IPS DF 6.9 (cell line): ENCODE data around the gene AKR1A1.
"Not testable (repeated sequence)": the region's sequence is repeated elsewhere in the genome, so short reads cannot be mapped to it uniquely, and the experiment has no call there.

Experiments used
- DNase-seq: peaks from one replicate; pipeline ENCODE4 v3.0.0-alpha.2; 2013; ENCODE audit warnings: low read depth, low spot score
- H3K27ac ChIP-seq: one replicate; pipeline ENCODE4 v1.5.1; 2013; ENCODE audit warnings: low read length, control low read depth
- H3K27me3 ChIP-seq: 2 replicates; pipeline ENCODE4 v1.6.1; 2013; ENCODE audit warnings: mild to moderate bottlenecking, low read length; ENCODE audit not compliant: control insufficient read depth, insufficient read depth
- H3K36me3 ChIP-seq: 2 replicates; pipeline ENCODE4 v1.6.1; 2013; ENCODE audit warnings: low read length; ENCODE audit not compliant: control insufficient read depth, insufficient read depth
- H3K4me1 ChIP-seq: 2 replicates; pipeline ENCODE4 v1.6.1; 2013; ENCODE audit warnings: low read length; ENCODE audit not compliant: control insufficient read depth, insufficient read depth
- H3K4me3 ChIP-seq: 2 replicates; pipeline ENCODE4 v1.5.1; 2013; ENCODE audit warnings: mild to moderate bottlenecking, low read length
- H3K9me3 ChIP-seq: 2 replicates; pipeline ENCODE4 v1.6.1; 2013; ENCODE audit warnings: low read length, inconsistent platforms; ENCODE audit not compliant: control insufficient read depth, insufficient read depth
- WGBS: extraction: QIAGEN DNeasy Blood & Tissue Kit; methylation state at CpG from one replicate; pipeline ENCODE4 v1.1.7; 2013; ENCODE audit warnings: mixed read lengths, missing lambda C conversion rate; ENCODE audit not compliant: insufficient read length, insufficient coverage; 5-methylcytosine and 5-hydroxymethylcytosine counted together

AKR1A1 gene

GRCh38 chr1:45513532-45514260 lies 36.9 kb upstream of the AKR1A1 start:
- WGBS: no CpG with 5 or more reads among the region's 9 CpGs
- not testable (repeated sequence) for H3K4me3 ChIP-seq, H3K9me3 ChIP-seq, H3K27ac ChIP-seq, DNase-seq, H3K4me1 ChIP-seq, H3K27me3 ChIP-seq
- peaks cover 44% of the 10 kb centered on the region for H3K36me3 ChIP-seq

DNA sequence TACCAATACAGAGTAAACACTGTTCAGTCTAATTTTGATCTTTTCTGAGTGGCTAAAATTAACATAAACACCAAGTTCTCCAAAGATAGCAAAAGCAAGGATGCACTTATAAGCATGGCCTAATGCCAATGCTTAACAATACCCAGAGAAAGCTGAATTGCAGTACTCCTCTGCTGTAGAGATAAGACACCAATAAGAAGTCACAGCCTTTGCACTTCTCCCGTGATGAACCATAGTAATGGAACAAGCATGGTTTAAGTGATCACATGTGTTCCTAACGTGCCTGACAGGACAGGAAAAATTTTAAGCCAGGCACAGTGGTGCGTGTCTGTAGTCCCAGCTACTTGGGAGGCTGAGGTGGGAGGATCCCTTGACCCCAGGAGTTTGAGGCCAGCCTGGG lies 34.6 kb upstream of the AKR1A1 start:
- Histone ChIP-seq H3K9me3 (no peaks in the 10 kb centered on the region), H3K27ac (no peak overlapping the region), H3K4me3 (no peak overlapping the region), H3K36me3 (peaks cover 35% of the 10 kb centered on the region), H3K4me1 (no peaks in the 10 kb centered on the region), H3K27me3 (no peaks in the 10 kb centered on the region)
- DNase-seq: no peak
- WGBS: no CpG with 5 or more reads among the region's 3 CpGs

DNA sequence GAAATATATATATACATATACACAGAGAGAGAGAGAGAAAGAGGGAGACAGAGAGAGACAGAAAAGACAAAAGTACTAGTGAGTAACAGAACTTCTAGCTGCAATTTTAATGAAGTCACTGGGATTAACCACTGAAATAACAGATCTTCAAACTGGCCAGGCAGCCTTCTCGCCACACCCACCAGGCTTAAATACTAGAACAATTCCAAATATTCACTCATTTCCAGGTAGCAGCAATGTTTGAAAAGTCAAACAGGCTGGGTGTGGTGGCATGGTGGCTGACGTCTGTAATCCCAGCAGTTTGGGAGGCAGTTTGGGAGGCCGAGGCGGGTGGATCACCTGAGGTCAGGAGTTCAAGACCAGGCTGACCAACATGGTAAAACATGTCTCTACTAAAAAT lies 34.2 kb upstream of the AKR1A1 start:
- H3K4me1 ChIP-seq: no peaks in the 10 kb centered on the region
- H3K27me3 ChIP-seq: no peaks in the 10 kb centered on the region
- H3K36me3 ChIP-seq: peaks cover 31% of the 10 kb centered on the region
- no CpG with 5 or more reads among the region's 4 CpGs for WGBS
- no peak for DNase-seq
- H3K27ac ChIP-seq: no peak overlapping the region
- no peaks in the 10 kb centered on the region for H3K9me3 ChIP-seq
- no peak overlapping the region for H3K4me3 ChIP-seq

DNA sequence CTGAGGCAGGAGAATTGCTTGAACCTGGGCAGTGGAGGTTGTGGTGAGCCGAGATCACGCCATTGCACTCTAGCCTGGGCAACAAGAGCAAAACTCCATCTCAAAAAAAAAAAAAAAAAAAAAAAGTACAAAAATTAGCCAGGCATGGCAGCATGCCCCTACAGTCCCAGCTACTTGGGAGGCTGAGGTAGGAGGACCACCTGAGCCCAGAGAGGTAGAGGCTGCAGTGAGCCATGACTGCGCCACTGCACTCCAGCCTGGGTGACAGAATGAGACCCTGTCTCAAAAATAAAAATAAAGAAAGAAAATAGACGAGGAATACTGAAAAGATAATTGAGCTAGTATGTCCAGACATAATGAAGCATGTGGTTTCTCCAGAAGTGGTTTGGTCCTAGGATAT lies 32.3 kb upstream of the AKR1A1 start:
- not testable (repeated sequence) for DNase-seq, H3K4me1 ChIP-seq, H3K27ac ChIP-seq, H3K4me3 ChIP-seq, H3K27me3 ChIP-seq, H3K9me3 ChIP-seq
- H3K36me3 ChIP-seq: peaks cover 22% of the 10 kb centered on the region
- WGBS: no CpG with 5 or more reads among the region's 4 CpGs

GRCh38 chr1:45518910-45519309 lies 31.7 kb upstream of the AKR1A1 start:
- DNase-seq: no peak
- no peak overlapping the region for H3K27ac ChIP-seq
- H3K27me3 ChIP-seq: no peaks in the 10 kb centered on the region
- H3K36me3 ChIP-seq: peaks cover 22% of the 10 kb centered on the region
- no peaks in the 10 kb centered on the region for H3K9me3 ChIP-seq
- WGBS: no CpG with 5 or more reads among the region's 1 CpG
- H3K4me1 ChIP-seq: no peaks in the 10 kb centered on the region
- H3K4me3 ChIP-seq: no peak overlapping the region

DNA sequence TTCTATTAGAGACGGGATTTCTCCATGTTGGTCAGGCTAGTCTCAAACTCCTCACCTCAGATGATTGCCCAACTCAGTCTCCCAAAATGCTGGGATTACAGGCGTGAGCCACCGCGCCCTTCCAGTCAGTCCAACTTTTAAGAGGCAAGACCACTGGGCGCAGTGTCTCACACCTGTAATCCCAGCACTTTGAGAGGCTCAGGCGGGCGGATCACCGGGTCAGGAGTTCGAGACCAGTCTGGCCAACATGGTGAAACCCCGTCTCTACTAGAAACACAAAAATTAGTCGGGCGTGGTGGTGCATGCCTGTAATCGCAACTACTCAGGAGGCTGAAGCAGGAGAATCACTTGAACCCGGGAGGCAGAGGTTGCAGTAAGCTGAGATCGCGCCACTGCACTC lies 30.9 kb upstream of the AKR1A1 start:
- H3K27me3 ChIP-seq, DNase-seq, H3K9me3 ChIP-seq, H3K4me1 ChIP-seq, H3K27ac ChIP-seq, H3K4me3 ChIP-seq: not testable (repeated sequence)
- no CpG with 5 or more reads among the region's 16 CpGs for WGBS
- peaks cover 16% of the 10 kb centered on the region for H3K36me3 ChIP-seq

GRCh38 chr1:45521413-45522323 lies 29.0 kb upstream of the AKR1A1 start, which contains the start of gene PRDX1:
PRDX1 (minus strand) TSS chr1:45521884; CDS start chr1:45519043, 2,841 bp downstream.
- DNase-seq: peak; percentile 87
- H3K27ac ChIP-seq: no peak within 1 kb of the TSS
- H3K4me1 ChIP-seq: no peaks in the 10 kb centered on the region
- H3K4me3 ChIP-seq: peak within 1 kb of the TSS; percentile 76
- peaks cover 5% of the 10 kb centered on the region; the same call in 1 of the 2 replicates for H3K36me3 ChIP-seq
- no peaks in the 10 kb centered on the region for H3K27me3 ChIP-seq
- H3K9me3 ChIP-seq: no peaks in the 10 kb centered on the region
- WGBS: no CpG with 5 or more reads among the region's 72 CpGs

DNA sequence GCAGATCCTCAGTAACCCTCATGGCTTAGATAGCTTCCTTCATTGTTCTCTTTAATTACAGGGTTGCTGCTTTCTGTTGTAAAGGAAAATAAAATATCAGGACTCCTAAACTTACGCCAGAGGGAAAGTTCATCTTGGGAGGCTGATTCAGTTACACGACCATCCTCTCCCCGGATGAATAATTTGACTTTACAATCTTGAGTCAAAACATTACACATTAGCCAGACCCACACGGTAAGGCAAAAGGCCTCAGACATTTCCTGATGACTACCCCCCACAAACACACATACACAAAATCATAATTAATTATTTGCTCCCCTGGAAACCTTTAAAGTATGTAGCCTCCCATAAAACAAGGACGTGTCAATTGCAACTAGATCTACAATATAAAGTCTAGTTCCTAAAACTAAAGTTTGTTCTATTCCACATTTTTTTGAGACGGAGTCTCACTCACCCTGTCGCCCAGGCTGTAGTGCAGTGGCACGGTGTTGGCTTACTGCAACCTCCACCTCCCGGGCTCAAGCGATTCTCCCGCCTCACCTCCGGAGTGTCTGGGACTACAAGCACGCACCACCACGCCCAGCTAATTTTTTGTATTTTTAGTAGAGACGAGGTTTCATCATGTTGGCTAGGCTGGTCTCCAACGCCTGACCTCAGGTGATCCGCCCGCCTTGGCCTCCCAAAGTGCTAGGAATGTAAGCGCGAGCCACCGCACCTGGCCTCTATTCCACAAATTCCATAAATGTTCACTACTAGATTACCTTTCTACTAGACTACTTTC lies 28.1 kb upstream of the AKR1A1 start:
- Histone ChIP-seq H3K4me1 (no peaks in the 10 kb centered on the region), H3K4me3 (peak overlapping the region; percentile 34; the same call in 1 of the 2 replicates), H3K27ac (no peak overlapping the region), H3K27me3 (no peaks in the 10 kb centered on the region), H3K9me3 (no peaks in the 10 kb centered on the region), H3K36me3 (no peaks in the 10 kb centered on the region)
- no CpG with 5 or more reads among the region's 21 CpGs for WGBS
- no peak for DNase-seq

DNA sequence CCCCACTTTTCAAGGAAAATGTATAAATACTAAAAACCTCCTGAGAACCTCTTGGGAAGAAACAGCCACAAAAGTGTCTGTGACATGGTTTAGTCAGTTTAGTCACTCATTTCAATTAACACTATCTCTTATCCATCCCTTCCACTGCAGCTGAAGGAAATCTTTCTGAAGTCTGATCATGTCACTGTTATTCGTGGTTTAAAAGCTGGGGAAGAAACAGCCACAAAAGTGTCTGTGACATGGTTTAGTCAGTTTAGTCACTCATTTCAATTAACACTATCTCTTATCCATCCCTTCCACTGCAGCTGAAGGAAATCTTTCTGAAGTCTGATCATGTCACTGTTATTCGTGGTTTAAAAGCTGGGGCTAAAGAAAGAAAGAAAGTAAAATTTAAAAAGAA lies 27.1 kb upstream of the AKR1A1 start:
- H3K4me1 ChIP-seq, H3K27me3 ChIP-seq, H3K27ac ChIP-seq, H3K4me3 ChIP-seq, H3K36me3 ChIP-seq, H3K9me3 ChIP-seq, DNase-seq: not testable (repeated sequence)
- no CpG with 5 or more reads among the region's 2 CpGs for WGBS

- H3K27ac ChIP-seq, H3K4me1 ChIP-seq, H3K27me3 ChIP-seq, H3K36me3 ChIP-seq, H3K9me3 ChIP-seq, H3K4me3 ChIP-seq, DNase-seq: not testable (repeated sequence)
- WGBS: no CpG with 5 or more reads among the region's 10 CpGs
These were observed 26.7 kb upstream of the AKR1A1 start for GRCh38 chr1:45523975-45524374.
